NCI-H2171 treated with DMSO at 0.1 percent for 48 hours (cell line): Measurements from ENCODE around the gene CUEDC1.

Experiments
- DNase-seq: peaks from one replicate; lab custom pipeline; 2025; lab: John Stamatoyannopoulos, UW

The CUEDC1 gene

DNA sequence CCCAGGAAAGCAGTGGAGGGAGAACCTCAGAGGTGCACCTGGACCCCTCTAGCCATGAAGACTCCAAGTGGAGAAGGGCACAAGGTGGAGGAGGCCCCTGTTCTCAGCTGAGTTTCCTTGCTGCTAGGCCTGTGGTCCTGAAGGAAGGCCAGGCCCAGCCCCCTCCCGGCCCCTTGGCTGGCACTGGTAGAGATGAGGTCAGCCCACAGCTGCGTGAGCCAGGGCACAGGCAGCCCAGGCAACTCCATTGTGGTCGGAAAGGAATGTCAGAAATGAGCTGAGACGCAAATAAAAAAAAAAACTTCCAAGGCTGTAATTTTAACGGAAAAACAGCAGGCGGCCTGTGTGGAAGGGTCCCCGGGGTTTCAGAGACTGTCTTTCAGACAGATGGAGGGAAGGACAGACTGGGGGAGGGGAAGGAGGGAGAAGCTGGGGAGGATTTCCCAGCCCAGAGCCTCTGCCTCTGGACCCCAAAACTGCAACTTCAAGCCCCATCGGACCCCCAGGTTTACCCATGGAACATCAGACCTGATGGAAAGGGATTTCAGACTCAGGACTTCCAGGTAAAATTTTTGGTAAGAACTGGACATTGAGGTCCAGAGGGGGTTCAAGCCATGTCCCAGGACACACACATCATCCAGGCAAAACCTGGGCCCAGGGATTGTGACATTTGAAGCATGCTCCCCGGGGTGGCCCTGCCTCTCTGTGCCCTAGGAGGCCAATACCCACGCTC is 79.8 kb downstream of the CUEDC1 start:
- DNase-seq: peak; percentile 95

GRCh38 chr17:57874434-57875289 is 80.5 kb downstream of the CUEDC1 start:
- peak; percentile 93 for DNase-seq

- DNase-seq: no peak
Measured at GRCh38 chr17:57874058-57874419, 81.2 kb downstream of the CUEDC1 start.

DNA sequence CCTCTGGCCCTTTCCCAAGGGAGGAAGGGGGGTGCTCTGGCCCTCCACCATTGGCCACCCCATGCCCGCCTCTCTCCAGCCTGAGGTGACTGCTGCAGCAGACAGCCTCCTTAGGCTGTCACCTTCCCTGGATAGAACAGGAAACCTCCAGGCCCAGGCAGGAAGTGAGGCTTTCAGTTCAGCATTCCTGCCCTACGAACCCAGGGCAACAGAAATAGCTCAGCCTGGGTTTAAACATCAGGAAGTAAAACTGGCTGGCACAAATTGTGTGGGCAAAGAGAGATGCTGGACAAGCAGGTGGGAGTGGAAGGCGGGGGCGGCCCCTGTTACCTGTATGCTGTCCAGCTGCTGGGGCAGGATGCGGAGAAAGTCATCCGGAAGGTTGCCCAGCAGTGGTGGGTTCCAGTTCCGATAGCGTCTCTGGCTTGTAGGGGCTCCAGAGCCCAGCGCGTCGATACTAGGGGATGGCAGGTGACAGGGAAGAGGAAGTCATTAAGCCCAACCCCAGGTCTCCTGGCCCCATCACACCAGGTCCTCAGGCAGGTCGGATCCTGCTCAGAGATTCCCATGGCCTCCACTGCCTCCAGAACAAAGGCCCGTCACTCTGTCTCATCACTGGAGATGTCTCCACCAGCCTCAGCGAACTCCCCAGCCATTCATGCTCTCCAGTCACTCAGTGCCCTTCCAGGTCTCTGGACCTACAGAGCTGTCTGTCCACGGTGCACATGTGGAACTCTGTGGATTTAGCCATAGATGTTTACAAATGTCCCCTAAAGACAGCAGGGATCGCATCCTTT is 81.8 kb downstream of the CUEDC1 start:
- no peak for DNase-seq

DNA sequence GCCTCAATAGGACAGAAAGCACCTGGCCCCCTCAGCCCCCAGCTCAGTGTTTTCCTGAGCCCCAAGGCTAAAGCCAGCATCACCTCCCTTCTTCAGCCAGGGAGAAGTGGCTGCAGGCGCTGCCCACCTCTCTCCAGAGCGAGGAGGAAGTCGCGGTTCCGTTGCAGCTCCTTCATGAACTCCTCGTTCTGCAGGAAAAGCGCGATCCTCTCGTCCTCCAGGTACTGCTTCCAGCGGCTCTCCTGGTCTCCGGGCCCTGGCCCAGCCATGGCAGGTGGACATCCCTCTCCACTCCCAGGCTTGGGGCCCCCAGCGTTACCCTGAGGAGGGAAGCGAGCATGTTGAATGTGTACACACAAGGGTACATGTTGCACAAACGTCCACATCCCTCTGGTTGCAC is 82.7 kb downstream of the CUEDC1 start:
- DNase-seq: no peak

GRCh38 chr17:57871863-57872262 is 83.3 kb downstream of the CUEDC1 start:
- no peak for DNase-seq

GRCh38 chr17:57871155-57871554 is 84.1 kb downstream of the CUEDC1 start:
- DNase-seq: no peak

- peak; percentile 68 for DNase-seq
Measured at GRCh38 chr17:57870283-57870635, 85.0 kb downstream of the CUEDC1 start.

DNA sequence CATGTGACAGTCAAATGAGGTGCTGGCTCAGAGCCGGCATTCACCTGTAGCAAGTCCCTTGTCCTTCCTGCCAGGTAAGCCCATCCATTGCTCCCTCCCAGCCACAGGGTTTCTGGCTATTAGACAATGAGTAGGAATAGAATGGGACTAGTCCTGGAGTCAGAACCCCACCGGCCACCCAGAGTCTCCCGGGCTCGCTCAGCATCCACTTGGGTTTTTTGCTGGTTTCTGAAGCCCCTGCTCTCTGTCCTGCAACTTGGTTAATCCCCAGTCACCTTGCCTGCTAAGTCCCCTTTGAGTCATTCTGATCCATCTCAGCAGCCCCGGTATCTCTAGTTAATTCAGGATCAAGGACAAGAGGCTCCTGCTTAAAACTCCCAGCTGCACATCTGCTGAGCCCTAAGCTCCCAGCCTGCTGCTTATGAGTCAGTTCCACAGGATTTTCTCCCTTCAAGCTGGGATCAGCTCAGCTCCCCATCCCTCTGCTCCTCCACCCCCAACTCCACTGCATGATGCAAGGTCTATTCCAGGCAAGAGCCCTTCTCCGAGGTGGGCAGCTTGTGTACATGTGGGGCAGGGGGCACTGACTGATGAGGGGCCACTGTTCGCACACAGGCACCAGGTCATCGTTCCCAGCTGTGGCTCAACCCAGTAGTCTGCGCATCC is 85.5 kb downstream of the CUEDC1 start:
- DNase-seq: peak; percentile 64

DNA sequence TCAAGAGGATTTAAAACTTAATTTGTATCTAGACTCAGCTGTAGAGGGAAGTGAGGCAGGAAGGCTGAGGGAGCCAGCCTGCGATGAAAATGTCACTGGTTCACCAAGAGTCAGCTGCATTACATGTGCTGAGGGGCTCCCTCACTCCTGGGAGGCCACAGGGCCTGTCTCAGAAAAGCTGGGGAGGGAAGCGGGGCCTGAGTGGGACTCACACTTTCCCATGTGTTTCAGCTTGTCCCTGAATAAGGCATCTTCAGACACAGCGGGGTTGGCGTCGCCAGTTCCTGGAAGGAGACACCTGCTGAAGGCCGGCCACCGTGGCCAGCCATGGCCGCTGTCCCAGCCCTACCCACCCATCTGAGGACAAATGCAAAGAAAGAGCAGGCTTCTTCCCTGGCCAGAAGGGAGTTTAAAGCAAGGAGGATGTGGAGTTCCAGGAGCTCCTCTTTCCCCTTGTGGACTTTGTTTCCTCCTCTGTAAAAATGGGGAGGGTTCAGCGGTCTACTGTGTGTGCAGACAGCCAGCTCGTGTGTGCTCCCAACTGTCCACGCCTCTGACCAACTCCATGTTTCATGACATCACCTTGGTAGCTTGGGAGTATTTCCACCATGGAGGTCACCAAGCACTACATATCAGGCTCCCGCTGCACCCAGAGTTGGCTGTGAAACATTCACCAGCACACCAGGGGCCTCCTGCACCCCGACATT is 86.1 kb downstream of the CUEDC1 start:
- DNase-seq: no peak

DNA sequence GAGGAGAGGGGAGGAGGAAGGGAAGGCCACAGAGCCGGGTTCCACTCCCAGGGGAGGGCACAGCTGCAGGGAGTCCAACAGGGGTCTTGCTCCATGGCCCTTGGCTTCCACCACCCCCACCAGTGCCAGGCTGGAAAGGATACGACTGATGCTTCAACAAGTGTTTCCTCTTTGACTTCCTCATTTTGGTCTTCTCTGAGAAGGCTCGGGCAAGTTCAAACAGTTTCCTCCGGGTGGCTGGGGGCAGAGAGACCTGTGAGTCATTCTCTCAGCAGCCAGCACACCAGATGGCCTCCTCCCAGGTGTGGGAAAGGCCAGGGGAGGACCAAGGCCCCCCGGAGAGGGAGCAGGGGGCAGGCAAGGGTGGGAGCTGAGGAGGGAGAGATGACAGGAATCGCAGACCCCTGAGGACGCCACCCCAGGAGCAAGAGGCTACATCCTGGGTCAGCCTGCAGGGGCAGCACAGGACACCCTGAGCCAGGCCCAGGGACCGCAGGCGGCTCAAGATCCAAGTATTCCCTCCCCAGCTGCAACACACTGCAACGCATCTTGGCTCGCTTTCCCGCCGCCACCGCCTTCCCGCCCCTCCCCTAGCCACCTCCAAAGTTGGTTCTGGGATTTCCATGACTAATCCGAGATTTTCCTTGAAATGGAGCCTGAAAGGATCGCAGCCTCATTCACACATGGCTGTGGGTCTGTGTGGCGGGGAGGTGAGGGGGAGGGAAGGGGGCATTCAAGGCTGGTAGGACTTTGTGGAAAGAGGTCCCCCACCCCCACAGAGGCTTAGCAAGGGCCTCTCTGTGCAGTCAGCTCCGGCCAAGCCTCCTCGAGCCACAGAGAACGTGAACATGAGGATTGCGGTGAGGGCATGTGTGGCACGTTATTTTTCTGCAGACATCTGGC is 87.0 kb downstream of the CUEDC1 start:
- peak; percentile 94 for DNase-seq

- DNase-seq: no peak
Measured at GRCh38 chr17:57867126-57867525, 88.1 kb downstream of the CUEDC1 start.

DNA sequence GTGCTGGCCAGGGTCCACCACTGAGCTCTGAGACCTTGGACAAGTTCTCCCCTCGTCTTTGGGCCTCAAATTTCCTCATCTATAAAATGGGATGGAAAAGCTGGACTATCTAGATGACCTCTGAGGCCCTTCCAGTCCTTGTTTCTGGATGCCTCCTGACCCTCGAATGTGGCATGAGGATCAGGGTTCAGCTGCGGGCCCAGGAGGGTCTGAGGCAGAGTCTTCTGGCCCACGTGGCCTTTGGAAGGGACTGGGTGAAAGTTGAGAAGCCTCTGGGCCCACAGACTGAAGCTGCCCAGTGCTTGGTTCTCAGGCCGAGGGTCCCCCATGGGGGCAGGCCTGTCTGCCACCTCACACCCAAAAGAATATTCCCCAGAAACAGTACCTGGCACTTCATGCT is 88.5 kb downstream of the CUEDC1 start:
- no peak for DNase-seq

DNA sequence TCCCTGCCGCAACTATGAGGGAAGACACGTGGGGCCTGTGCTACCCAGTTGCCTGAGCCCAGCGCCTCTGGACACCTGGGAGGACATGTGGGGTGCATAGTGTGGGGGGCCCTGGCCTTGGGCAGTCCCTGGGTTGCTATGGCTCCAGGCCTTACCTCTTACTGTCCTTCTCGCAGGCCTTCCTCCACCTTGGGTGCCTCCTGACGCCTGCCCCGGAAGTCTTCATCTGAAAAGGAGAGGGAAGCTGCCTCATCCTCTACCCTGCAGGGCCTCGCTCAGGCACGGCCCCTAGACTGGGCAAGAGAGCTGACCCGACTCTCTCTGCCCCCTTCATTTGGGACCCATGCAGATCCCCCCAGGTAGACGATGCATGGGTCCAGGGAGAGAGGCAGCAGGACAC is 88.9 kb downstream of the CUEDC1 start:
- DNase-seq: no peak

GRCh38 chr17:57864273-57864672 is 90.9 kb downstream of the CUEDC1 start:
- DNase-seq: no peak

DNA sequence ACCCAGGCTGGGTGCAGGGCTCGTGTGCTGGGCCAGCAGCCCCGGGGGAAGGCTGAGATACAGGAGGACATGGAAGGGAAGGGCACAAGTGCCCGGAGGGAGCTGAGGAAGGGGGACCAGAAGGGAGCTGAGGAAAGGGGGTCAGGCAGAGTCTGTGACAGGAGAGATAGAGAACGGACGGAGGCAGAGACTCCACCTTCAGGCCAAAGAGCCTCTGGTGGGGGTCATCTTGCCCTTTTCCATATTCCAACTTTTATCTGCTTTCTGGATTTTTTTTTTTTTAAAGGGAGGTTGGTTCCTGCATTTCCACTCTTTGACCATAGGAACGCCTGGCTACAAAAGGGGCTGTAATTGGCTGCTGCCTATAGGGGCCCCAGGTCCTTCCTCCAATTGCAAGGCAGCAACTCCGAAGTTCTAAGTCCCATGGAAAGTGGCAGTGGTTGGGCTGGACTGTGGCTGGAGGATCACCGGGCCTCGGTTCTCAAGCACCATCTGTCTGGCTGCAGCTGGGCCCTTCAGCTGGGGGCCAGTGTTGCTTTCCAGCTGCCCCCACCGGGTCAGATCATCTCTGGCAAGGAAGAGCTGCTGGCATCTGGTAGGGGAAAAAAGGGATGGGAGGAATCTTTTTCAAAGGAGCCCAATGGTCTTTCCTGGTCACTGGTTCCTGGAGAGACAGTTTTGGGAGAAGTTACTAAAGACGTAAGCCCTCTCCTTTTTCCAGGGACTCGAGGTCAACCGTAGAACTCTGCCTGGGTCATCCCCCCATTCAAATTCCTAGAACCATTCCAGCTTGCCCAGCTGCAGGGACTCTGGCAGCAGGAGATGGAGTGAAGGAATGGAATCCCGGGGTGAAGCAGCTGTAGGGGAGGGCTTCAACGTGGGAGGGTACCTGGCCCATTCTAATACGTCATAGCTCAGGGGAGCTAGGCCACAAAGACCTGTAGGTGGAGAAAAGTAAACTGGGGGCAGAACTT is 92.2 kb downstream of the CUEDC1 start:
- no peak for DNase-seq

- DNase-seq: no peak
Measured at GRCh38 chr17:57861790-57862693, 93.2 kb downstream of the CUEDC1 start.
